SKM-1 treated with dmso at 0.1 percent for 144 hours (cell line): ENCODE results near the gene SIGLEC1.

Experiments used
- DNase-seq: peaks from one replicate; lab custom pipeline; 2025; ENCODE audit not compliant: unreplicated experiment; lab: John Stamatoyannopoulos, UW

Gene SIGLEC1

DNA sequence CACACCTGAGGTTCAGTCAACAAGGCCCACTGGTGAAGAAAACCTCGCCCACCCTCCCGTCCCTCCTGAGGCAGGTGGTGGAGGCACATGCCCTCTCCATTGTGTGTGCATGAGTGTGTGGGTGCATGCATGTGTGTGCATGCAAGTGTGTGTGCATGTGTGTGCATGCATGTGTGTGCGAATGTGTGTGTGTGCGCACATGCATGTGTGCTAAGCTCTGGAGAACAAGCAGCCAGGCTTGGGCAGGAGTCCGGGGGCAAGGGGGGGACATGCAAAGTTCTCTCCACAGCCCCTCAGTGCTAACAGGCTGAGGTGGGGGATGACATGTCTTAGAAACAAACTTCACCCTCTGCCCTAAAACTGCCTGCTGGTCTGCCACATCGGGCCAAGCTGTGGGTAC is 17.0 kb upstream of the SIGLEC1 start:
- DNase-seq: no peak

DNA sequence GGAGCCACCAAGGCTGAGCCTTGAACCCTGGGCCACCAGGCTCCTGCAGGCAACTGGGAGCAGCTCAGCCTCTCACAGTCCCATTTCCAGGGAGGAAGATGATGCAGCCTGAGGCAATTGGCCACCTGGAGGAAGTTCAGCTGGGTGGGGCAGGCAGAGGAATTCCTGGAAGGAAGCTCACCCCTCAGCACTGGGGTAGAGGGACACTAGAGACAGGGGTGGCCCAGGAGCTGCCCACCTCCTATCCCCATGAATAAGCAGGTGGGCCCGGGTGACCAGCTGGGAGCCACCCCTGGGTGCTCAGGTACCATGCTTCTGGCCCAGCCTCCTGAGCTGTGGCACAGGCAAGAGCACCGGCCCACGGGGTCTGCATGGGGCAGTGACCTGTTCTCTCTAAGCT is 16.5 kb upstream of the SIGLEC1 start:
- DNase-seq: no peak

- no peak for DNase-seq
These were observed 16.0 kb upstream of the SIGLEC1 start for GRCh38 chr20:3728354-3728753.

DNA sequence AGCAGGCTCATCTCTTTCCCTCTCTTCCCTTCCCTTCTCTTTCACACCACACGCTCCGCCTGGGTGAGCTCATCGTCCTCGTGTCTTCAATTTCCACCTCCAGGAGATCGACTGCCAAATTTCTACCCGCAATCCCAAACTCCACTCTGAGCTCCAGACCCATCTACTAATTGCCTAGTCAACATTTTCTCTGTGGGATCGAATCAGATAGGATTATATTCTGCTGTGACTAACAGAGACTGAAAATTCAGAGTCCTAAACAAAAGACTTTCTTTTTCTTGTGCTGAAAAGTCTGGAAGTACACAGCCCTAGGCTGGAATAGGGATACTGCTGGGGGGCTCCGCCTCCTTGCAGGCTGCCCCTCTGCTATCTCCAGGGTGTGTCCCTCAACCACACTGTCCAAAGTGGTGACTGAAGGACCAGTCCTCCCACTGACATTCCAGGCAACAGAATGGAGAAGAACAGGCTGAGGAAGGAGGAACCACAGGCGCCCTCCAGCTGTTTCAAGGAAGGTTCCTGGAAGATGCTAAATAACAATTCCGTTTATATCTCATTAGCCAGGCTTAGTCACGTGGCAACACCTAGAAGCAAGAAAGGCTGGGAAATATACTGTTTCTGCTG is 15.1 kb upstream of the SIGLEC1 start:
- no peak for DNase-seq

GRCh38 chr20:3724356-3724755 is 12.0 kb upstream of the SIGLEC1 start:
- no peak for DNase-seq

DNA sequence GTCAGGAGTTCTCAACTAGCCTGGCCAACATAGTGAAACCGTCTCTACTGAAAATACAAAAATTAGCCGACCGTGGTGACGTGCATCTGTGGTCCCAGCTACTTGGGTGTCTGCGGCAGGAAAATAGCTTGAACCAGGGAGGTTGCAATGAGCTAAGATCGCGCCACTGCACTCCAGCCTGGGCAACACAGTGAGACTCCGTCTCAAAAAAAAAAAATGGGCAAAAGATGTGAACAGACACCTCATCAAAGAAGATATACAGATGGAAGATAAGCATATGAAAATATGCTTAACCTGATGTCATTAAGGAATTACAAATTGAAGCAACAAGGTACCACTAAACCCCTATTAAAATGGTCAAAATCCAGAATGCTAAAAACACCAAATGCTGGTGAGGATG is 10.9 kb upstream of the SIGLEC1 start:
- no peak for DNase-seq

DNA sequence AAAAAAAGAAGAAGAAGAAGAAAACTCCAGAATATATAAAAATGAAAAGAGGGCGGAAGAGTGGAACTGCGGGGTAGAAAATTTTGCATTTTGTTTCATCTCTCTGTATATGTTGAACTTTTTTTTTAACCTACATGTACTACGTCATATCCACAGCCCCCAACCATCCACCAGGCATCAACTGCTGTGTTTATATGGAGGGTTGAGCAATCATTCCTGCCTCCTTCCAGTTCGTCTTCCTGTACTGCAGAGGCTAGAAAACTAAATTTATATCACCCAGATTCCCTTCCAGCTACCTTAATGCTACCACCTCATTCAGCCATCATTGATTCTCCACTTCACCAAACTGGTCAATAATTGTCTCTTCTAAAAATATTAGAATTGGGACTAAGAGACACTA is 9.5 kb upstream of the SIGLEC1 start:
- DNase-seq: no peak

DNA sequence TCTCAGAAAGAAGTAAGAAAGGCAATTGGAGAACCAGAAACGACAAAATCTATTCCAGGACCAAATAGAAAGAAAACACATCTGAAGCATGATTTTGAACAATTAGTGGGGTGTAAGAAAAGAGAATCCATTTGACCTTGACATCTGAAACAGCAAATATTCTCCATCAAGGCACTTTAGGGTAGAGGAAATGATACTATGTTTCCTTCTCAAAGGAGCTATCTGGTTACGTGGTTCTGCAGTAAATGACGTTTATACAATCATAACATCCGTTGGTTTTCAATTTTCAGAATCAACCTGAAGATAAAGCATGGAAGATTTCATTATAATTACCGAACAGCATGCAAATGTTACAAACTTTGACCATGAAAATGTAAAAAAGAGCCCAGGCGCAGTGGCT is 8.2 kb upstream of the SIGLEC1 start:
- no peak for DNase-seq

DNA sequence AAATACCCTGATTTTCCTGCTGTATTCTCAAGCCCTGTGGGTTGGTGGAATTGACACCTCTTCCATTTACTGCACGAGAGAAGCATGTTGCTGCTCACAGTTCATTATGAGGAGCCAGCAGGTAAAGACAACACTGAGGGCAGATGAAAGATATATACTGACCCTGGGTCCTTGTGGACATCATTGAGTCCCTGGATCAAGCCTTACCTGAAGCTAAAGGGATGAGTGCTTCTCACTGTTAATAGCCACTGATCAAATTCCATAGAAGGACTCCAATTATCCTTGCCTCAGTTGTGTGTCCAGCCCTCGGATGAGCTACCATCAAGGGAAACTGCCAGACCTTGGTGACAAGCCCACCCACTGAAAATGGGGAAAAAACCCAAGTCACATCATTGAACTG is 7.7 kb upstream of the SIGLEC1 start:
- DNase-seq: no peak

GRCh38 chr20:3719046-3719445 is 6.6 kb upstream of the SIGLEC1 start:
- no peak for DNase-seq

DNA sequence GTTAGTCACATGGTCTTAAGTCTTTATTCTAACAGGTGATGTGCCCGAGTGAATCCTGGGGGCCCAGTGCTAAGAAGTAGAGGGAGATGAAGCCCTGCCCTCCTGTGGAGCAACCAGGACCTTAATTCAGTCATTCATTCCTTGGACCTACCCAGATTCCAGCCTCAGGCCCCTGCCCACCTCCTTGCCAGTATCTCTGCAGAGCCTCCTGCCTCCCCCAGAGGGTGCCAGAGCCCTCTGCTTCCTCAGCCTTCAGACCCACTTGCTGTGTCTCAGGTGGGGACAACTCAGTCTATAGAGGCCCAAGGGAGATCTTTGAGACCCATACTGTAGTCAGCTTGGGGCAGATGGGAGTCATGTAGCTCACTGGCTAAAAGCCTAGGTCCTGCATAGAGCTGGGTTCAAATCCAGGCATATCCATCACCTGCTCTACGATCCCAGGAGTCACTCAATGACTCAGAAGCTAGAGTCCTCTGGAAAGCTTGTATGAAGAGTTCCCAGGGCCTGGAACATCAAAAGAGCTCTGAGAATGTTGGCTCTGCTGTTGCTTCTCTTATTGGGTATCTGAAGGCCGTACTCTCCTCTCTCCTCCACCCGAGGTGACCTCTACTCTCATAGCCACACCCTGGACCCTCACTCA is 3.9 kb upstream of the SIGLEC1 start:
- peak; percentile 1 for DNase-seq

GRCh38 chr20:3714092-3714491 is 1.7 kb upstream of the SIGLEC1 start:
- DNase-seq: peak; percentile 7

DNA sequence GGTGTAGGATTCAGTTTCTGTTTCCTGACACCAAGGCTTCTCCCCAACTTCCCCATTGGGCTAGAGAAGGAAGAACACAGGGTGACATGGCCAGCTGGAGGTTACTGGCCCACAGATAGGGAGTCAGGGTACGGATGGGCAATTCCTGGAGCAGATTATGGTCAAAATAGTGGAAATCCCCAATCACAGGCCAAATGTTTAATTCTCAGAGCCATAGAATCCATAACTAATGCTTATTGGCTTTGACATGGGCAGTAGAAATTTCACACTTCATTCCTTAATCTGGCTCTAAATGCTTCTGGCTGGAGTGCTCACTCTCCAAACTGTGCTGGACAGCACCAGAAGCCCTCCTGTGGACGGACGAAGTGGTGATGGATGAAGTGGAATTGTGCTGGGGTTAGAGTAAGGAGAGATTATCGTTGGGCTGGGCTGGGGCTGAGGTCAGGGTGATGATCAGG is 887 bp downstream of the SIGLEC1 start:
- no peak for DNase-seq

GRCh38 chr20:3710703-3711483 is 1.5 kb downstream of the SIGLEC1 start:
- no peak for DNase-seq

DNA sequence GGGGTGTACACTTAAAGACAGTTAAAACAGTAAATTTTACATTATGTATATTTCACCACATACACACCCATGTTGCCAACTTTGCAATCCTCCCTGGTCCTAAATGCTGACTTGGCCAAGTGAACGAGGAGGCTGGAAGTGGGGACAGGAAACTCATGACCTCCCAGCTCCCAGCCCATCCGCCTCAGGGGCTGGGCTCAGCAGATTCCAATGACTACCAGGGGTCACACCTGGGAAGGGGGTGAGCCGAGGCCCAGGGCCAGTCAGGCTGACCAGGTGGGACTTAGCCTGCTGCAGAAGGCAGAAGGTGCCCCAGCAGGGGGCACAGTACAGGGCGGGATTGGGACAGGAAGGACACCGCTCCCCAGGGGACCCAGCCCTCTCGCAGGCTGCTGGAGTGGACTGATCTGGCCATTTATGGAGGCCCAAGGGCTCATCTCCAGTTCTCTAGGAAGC is 2.4 kb downstream of the SIGLEC1 start:
- DNase-seq: no peak

DNA sequence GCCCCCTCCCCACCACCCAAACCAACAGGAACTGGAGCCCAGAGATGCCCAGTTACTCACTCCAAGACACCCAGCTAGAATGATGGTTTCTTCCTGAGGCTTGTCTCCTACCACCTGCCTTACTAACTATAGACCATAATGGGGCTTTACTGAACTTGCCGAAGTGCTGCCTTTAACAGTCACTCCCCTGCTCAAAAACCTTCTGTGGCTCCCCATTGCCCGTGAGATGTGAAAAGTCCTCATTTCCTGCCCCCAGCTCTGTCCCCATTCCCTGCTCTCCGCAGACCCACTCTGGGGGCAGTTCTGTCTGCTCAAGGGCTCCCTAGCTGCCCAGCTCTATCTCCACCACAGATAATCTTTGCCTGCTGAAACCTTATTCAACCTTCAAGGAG is 4.9 kb downstream of the SIGLEC1 start:
- DNase-seq: no peak

GRCh38 chr20:3706774-3707507 is 5.5 kb downstream of the SIGLEC1 start:
- DNase-seq: no peak

DNA sequence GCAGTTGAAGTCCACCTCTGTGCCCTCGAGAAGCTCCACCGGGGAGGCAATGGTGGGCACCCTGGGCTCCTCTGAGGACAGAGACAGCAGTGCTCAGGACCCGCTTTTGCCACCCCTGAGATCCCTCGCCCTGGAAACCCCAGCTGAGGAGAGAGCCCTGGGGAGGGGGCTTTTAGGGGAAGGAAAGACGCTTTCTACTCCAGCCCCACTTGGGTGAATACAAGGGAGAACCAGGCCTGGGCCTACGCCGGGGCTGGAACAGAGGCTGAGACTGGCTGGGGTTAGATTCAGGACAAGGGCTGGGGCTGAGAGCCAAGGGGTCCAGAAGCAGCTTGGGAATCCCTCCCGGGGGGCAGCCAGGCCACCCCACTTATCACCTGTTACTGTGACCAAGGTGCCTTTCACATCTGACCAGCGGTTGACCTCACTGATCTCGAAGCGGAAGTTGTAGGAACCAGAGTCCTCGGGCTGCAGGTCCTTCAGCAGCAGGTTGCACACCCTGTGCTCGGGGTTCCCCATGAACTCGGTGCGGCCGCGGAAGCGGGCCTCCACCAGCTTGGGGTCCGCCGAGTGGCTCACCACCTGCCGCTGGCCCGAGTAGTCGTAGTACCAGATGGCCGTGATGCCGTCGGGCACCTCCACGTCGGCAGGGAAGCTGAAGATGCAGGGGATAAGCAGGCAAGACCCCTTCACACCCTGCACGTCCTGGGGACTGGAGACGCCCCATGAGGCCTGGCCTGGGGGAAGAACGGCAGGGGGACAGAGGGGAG is 6.2 kb downstream of the SIGLEC1 start:
- no peak for DNase-seq

DNA sequence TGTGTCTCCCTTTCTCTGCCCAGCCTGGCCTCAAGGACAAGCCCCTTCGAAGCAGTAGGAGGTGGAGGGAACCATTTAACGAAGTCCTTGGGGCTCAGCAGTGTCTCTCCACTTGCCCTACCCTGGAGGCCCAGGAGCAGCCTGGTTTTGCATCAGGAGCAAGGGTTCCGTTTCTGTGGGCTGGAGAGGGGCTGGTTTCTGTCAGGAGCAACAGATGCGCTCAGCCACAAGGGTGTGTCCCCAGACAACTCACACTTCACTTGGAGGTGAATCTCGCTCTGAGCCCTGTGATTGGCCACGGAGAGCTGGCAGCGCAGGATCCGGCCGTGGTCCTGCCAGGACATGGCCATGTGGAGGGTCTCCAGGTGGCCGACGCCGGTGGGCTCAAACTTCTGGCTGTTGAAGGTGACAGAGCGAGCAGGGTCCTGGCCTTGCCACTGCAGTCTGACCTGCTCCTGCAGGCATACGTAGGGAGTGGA is 6.9 kb downstream of the SIGLEC1 start:
- no peak for DNase-seq

- no peak for DNase-seq
These were observed 8.3 kb downstream of the SIGLEC1 start for GRCh38 chr20:3704087-3704486.
